Pancreas (tissue), 10 donors: ENCODE measurements around the gene HECTD1. TPM values are rescaled to one million over a fixed set of nuclear protein-coding genes. Genes with fewer than 3 reads are reported as not detected.

Source experiments
- ATAC-seq, 4 donors: fragments of 200-7000 bp; cut with Tn5 transposase; one replicate each; pipeline versions ENCODE4 v1.8.0 to v1.9.1; 2020; ENCODE audit warnings: mild to moderate bottlenecking in 4 of 4, moderate library complexity in 4 of 4
- DNase-seq, 6 donors: peaks; one replicate each; pipeline ENCODE4 v3.0.0-alpha.2; 2020
- FAIRE-seq: peaks from 2 replicates; lab custom pipeline; 2012; peaks lifted over from hg19 to GRCh38; lab: Jason Lieb, UNC
- H3K27ac ChIP-seq, 4 donors: fragments of 200-600 bp; sonication (generic); 1 replicate in 3 of 4; 2 replicates in 1 of 4; pipeline versions ENCODE4 v1.5.0 to v1.8.0; 2020
- H3K27me3 ChIP-seq, 4 donors: fragments of 200-600 bp; one replicate each; pipeline ENCODE4 v1.8.0; 2021
- H3K36me3 ChIP-seq, 3 donors: fragments of 200-600 bp; sonication (generic) in 1 of 3; one replicate each; pipeline versions ENCODE4 v1.5.0 to v1.8.0; 2020 to 2021
- H3K4me1 ChIP-seq, 3 donors: fragments of 200-600 bp; one replicate each; pipeline ENCODE4 v1.8.0; 2021
- H3K4me3 ChIP-seq, 4 donors: fragments of 200-600 bp; sonication (generic) in 2 of 4; one replicate each; pipeline versions ENCODE4 v1.5.0 to v1.8.0; 2020 to 2021
- H3K9me3 ChIP-seq, 4 donors: fragments of 200-600 bp; one replicate each; pipeline ENCODE4 v1.8.0; 2021
- CTCF ChIP-seq, 4 donors: fragments of 200-600 bp; sonication (generic) in 3 of 4; IDR thresholded peaks; one replicate each; pipeline versions ENCODE4 v1.5.0 to v1.8.0; 2021; ENCODE audit warnings: antibody characterized with exemption in 4 of 4
- WGBS, 2 donors: extraction: QIAGEN DNeasy Blood & Tissue Kit; methylation state at CpG; one replicate each; pipeline ENCODE4 v1.1.7; 2013; 5-methylcytosine and 5-hydroxymethylcytosine counted together
- intact Hi-C, 3 donors: fragments of 100-400 bp; cut with DNase I; formaldehyde crosslinking; loops; one replicate each; pipeline versions ENCODE4 v1.11.1 to v1.14.2; 2022
- polyA plus RNA-seq, 2 donors: library from polyadenylated mRNA; stranded (reverse); fragments of 200-250 nt; gene quantifications; one replicate each; pipeline ENCODE4 v1.2.3, GENCODE V29; 2013
- total RNA-seq, 6 donors: library from RNA; stranded (reverse); fragmentation: NEBNext Ultra II Directional in 4 of 6; extraction: Animal tissue kit (Norgen Biotek cat#: 25700) in 4 of 6; gene quantifications; one replicate each; pipeline versions ENCODE4 v1.2.1 to v1.2.4, GENCODE V29; 2021 to 2023
- donor health status: healthy with polysubstance abuse.
- donor health status: DM: no; HTN: no; CAD: no; lungs with moderate emphysema.
- donor health status: DM: no; HTN: no; CAD: no.
- donor health status: control.
- donor health status: control.
- donor health status: Bipolar disorder and iron deficiency.
- donor health status: DM: yes; HTN: yes; CAD: no.
- donor health status: DM: no; HTN: no; CAD: no.
- donor health status: DM: no; HTN: no; CAD: no.
- donor health status: DM: yes; HTN: yes; CAD: no.

Gene HECTD1
- total and polyA plus RNA-seq, 8 donors, result 28.7 to 84.4 (median 68.0) TPM

GRCh38 chr14:31208546-31209424 is 1.2 kb upstream of the HECTD1 start:
- 73 to 80% methylated on average over 16 of the region's 16 CpGs for WGBS, 2 donors
- peak overlapping the region; percentile 69 to 95 (median 81) for H3K4me3 ChIP-seq
- H3K27ac ChIP-seq, result peak overlapping the region; percentile 95 to 99 (median 98)
- intact Hi-C loops, result loop anchor here in 1 of 3 donors (10.0 kb wide), 1 partner anchor 116 kb away; no protein-coding TSS in a partner anchor
- H3K4me1 ChIP-seq, result peaks cover 4 to 22% (median 9%) of the 10 kb centered on the region in 3 donors
- no peaks in the 10 kb centered on the region for H3K9me3 ChIP-seq
- no peaks in the 10 kb centered on the region for H3K27me3 ChIP-seq
- FAIRE-seq (no peak), DNase-seq (no peak), ATAC-seq (no peak)
- no peak for TF ChIP-seq CTCF (IDR thresholded peaks at IDR 0.05)
- H3K36me3 ChIP-seq, result no peaks in the 10 kb centered on the region

- peaks cover 0 to 7% (median 0%) of the 10 kb centered on the region in 3 donors for H3K36me3 ChIP-seq
- peak in 3 of 6 donors; percentile 90 to 94 (median 93) for DNase-seq
- intact Hi-C loops, result loop anchor here in 1 of 3 donors (10.0 kb wide), 1 partner anchor 117 kb away; no protein-coding TSS in a partner anchor
- H3K4me3 ChIP-seq, result peak overlapping the region; percentile 69 to 95 (median 81)
- H3K9me3 ChIP-seq, result no peaks in the 10 kb centered on the region
- WGBS, 2 donors, result 0% methylated on average over 28 to 59 of the region's 59 CpGs
- no peak for TF ChIP-seq CTCF (IDR thresholded peaks at IDR 0.05)
- peaks cover 4 to 22% (median 9%) of the 10 kb centered on the region in 3 donors for H3K4me1 ChIP-seq
- H3K27ac ChIP-seq, result peak overlapping the region; percentile 95 to 99 (median 98)
- no peak for FAIRE-seq
- no peaks in the 10 kb centered on the region for H3K27me3 ChIP-seq
- ATAC-seq, result peak; percentile 57 to 74 (median 72)
Observed at GRCh38 chr14:31207287-31207754, 272 bp downstream of the HECTD1 start.

DNA sequence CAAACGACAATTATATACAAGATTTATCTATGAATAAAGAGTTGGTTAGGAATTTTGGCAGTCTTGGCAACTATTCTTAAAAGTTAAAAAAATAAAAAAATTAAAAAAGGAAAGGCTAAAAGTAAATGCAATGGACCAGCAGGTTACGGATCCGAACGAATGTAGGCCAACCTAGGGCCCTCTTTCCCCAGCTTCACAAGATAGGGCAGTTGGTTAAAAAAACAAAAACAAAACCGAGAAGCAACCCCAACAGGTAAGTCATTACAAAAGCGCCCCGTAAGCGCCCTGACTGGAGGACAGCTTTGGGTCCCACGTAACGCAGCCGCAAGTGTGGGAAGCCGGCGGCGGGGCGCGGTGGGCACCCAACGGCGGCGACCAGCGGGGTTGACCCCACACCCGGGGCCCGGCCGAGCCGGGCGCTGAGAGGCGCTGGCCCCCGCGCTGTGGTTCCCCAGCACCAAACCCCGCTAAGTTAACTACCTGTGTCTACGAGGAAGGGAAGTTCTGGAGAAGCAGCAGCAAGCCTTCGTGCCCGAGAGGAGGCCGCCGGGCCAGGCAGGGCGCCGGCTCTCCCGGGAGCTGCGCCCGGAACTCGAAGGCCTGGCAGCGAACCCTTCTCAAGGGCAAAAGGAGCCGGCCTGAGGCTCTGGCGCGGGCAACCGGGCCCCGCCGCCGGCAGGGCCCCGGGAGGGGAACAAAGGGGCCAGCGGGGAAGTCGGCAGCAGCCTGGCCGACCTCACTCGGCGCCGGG is 882 bp downstream of the HECTD1 start:
- WGBS, 2 donors, result 0% methylated on average over 55 of the region's 55 CpGs
- H3K27ac ChIP-seq, result peak overlapping the region; percentile 95 to 99 (median 98)
- TF ChIP-seq CTCF (IDR thresholded peaks at IDR 0.05), result no peak
- intact Hi-C loops, result loop anchor here in 1 of 3 donors (10.0 kb wide), 1 partner anchor 118 kb away; no protein-coding TSS in a partner anchor
- no peak for FAIRE-seq
- peaks cover 4 to 22% (median 9%) of the 10 kb centered on the region in 3 donors for H3K4me1 ChIP-seq
- H3K27me3 ChIP-seq, result no peaks in the 10 kb centered on the region
- no peaks in the 10 kb centered on the region for H3K9me3 ChIP-seq
- peaks cover 0 to 7% (median 0%) of the 10 kb centered on the region in 3 donors for H3K36me3 ChIP-seq
- peak overlapping the region; percentile 69 to 95 (median 81) for H3K4me3 ChIP-seq
- ATAC-seq, result peak; percentile 27 to 45 (median 32)
- peak in 5 of 6 donors; percentile 40 to 76 (median 69) for DNase-seq

GRCh38 chr14:31205681-31206535 is 1.7 kb downstream of the HECTD1 start:
- no peak for DNase-seq
- Histone ChIP-seq H3K36me3 (peaks cover 0 to 7% (median 0%) of the 10 kb centered on the region in 3 donors), H3K4me1 (peaks cover 4 to 22% (median 9%) of the 10 kb centered on the region in 3 donors), H3K9me3 (no peaks in the 10 kb centered on the region), H3K27ac (peak overlapping the region in 2 of 4 donors; percentile 99), H3K27me3 (no peaks in the 10 kb centered on the region), H3K4me3 (peak overlapping the region; percentile 69 to 95 (median 81))
- intact Hi-C loops, result loop anchor here in 1 of 3 donors (10.0 kb wide), 1 partner anchor 119 kb away; no protein-coding TSS in a partner anchor
- no peak for FAIRE-seq
- ATAC-seq, result no peak
- no peak for TF ChIP-seq CTCF (IDR thresholded peaks at IDR 0.05)
- 4% methylated on average over 9 of the region's 9 CpGs for WGBS, 2 donors
